ENCODE data around the gene CAPN9. TPM values are rescaled to one million over a fixed set of nuclear protein-coding genes. Genes with fewer than 3 reads are reported as not detected.
"Not testable (repeated sequence)": the region's sequence is repeated elsewhere in the genome, so short reads cannot be mapped to it uniquely, and the experiment has no call there.

The CAPN9 gene
- total RNA-seq, 2 donors from 2014 or later: not detected

GRCh38 chr1:230766318-230766717, 19.1 kb downstream of the CAPN9 start:
- no peaks in the 10 kb centered on the region for H3K36me3 ChIP-seq
- no peak for TF ChIP-seq CTCF (IDR thresholded peaks at IDR 0.05)
- no peak for DNase-seq (ENCODE audit: low spot score)
- no peak overlapping the region for H3K4me3 ChIP-seq
- H3K27ac ChIP-seq: no peak overlapping the region
- no peaks in the 10 kb centered on the region for H3K9me3 ChIP-seq
- H3K4me1 ChIP-seq: peaks cover 0 to 9% of the 10 kb centered on the region in 2 donors
- no peaks in the 10 kb centered on the region for H3K27me3 ChIP-seq

- not testable (repeated sequence) for H3K36me3 ChIP-seq; H3K9me3 ChIP-seq; H3K4me3 ChIP-seq; H3K27ac ChIP-seq; H3K27me3 ChIP-seq; DNase-seq (ENCODE audit: low spot score)
- peaks cover 0 to 23% of the 10 kb centered on the region in 2 donors for H3K4me1 ChIP-seq
Measured at GRCh38 chr1:230767859-230768612, 20.8 kb downstream of the CAPN9 start.

GRCh38 chr1:230768903-230769570, 21.8 kb downstream of the CAPN9 start:
- Histone ChIP-seq H3K9me3 (no peaks in the 10 kb centered on the region), H3K4me3 (no peak overlapping the region), H3K36me3 (no peaks in the 10 kb centered on the region), H3K27me3 (no peaks in the 10 kb centered on the region), H3K4me1 (peaks cover 0 to 27% of the 10 kb centered on the region in 2 donors), H3K27ac (peak overlapping the region in 1 of 2 donors; percentile 36)
- TF ChIP-seq CTCF (IDR thresholded peaks at IDR 0.05): no peak
- no peak for DNase-seq (ENCODE audit: low spot score)

GRCh38 chr1:230770317-230770716, 23.1 kb downstream of the CAPN9 start:
- no peak for DNase-seq (ENCODE audit: low spot score)
- no peaks in the 10 kb centered on the region for H3K27me3 ChIP-seq
- no peak overlapping the region for H3K4me3 ChIP-seq
- no peaks in the 10 kb centered on the region for H3K36me3 ChIP-seq
- no peaks in the 10 kb centered on the region for H3K9me3 ChIP-seq
- H3K4me1 ChIP-seq: peaks cover 0 to 27% of the 10 kb centered on the region in 2 donors
- no peak overlapping the region for H3K27ac ChIP-seq
- TF ChIP-seq CTCF (IDR thresholded peaks at IDR 0.05): no peak

GRCh38 chr1:230771773-230772354, 24.7 kb downstream of the CAPN9 start:
- no peak for DNase-seq (ENCODE audit: low spot score)
- no peaks in the 10 kb centered on the region for H3K36me3 ChIP-seq
- H3K4me3 ChIP-seq: no peak overlapping the region
- H3K27me3 ChIP-seq: no peaks in the 10 kb centered on the region
- no peaks in the 10 kb centered on the region for H3K9me3 ChIP-seq
- no peak for TF ChIP-seq CTCF (IDR thresholded peaks at IDR 0.05)
- peaks cover 0 to 27% of the 10 kb centered on the region in 2 donors for H3K4me1 ChIP-seq
- H3K27ac ChIP-seq: peak overlapping the region in 1 of 2 donors; percentile 83
